Measurements from ENCODE around the gene DNMT3A.

DNA sequence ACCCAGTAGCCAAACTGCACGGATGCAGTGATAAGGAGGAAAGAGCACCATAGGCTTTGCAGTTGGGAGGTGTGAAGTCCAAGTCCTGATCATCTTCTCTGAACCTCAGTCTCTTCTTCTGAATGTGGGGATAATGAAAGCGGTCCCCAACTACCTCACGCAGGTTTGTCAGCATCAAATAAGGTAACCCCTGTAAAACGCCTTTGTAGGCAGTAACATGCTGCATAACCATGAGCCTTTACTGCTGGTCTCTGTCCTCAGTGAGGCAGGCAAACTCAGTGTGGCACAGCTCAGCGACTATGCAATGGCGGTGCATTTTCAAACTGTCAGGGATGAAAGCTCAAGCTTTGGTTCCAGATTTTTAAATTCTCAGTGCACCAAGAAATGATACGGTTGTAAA, 46.1 kb downstream of the DNMT3A start:
- TF ChIP-seq POLR2A (IDR thresholded peaks at IDR 0.05; ENCODE audit: low read length): no peak
- TF ChIP-seq GATA1 (IDR thresholded peaks at IDR 0.05; ENCODE audit: low read depth, low read length): no peak
